HG03565 (cell line): ENCODE results near the gene PKP1.

Experiments used
- ATAC-seq: cut with Tn5 transposase; IDR thresholded peaks from one replicate; pipeline ENCODE4 v1.9.1; 2021; ENCODE audit warnings: mild to moderate bottlenecking, moderate library complexity; ENCODE audit not compliant: unreplicated experiment

PKP1 gene

GRCh38 chr1:201277441-201277840 is 5.9 kb upstream of the PKP1 start:
- ATAC-seq = no peak

- ATAC-seq = no peak
These were observed 4.0 kb upstream of the PKP1 start for GRCh38 chr1:201279313-201279712.

GRCh38 chr1:201280884-201281283 is 2.4 kb upstream of the PKP1 start:
- no peak for ATAC-seq

GRCh38 chr1:201281573-201281972 is 1.7 kb upstream of the PKP1 start:
- ATAC-seq = no peak

GRCh38 chr1:201282216-201282615 is 1.1 kb upstream of the PKP1 start:
- no peak for ATAC-seq

- ATAC-seq = no peak
These were observed 689 bp downstream of the PKP1 start for GRCh38 chr1:201283836-201284553.

GRCh38 chr1:201284636-201285035 is 1.3 kb downstream of the PKP1 start:
- ATAC-seq = no peak

- no peak for ATAC-seq
These were observed 2.5 kb downstream of the PKP1 start for GRCh38 chr1:201285846-201286245.

GRCh38 chr1:201286445-201286844 is 3.1 kb downstream of the PKP1 start:
- no peak for ATAC-seq

- no peak for ATAC-seq
These were observed 4.7 kb downstream of the PKP1 start for GRCh38 chr1:201288007-201288406.

- ATAC-seq = no peak
These were observed 5.5 kb downstream of the PKP1 start for GRCh38 chr1:201288765-201289164.

GRCh38 chr1:201290551-201290950 is 7.2 kb downstream of the PKP1 start:
- ATAC-seq = no peak

GRCh38 chr1:201291916-201292315 is 8.6 kb downstream of the PKP1 start:
- no peak for ATAC-seq

GRCh38 chr1:201294876-201295275 is 11.6 kb downstream of the PKP1 start:
- no peak for ATAC-seq

- no peak for ATAC-seq
These were observed 12.0 kb downstream of the PKP1 start for GRCh38 chr1:201295346-201295745.

- ATAC-seq = no peak
These were observed 12.6 kb downstream of the PKP1 start for GRCh38 chr1:201295861-201296260.

GRCh38 chr1:201296352-201296751 is 13.0 kb downstream of the PKP1 start:
- ATAC-seq = no peak

- ATAC-seq = no peak
These were observed 15.4 kb downstream of the PKP1 start for GRCh38 chr1:201298396-201299381.

- no peak for ATAC-seq
These were observed 16.7 kb downstream of the PKP1 start for GRCh38 chr1:201299968-201300367.

- ATAC-seq = no peak
These were observed 17.3 kb downstream of the PKP1 start for GRCh38 chr1:201300641-201301040.

GRCh38 chr1:201302163-201303152 is 19.2 kb downstream of the PKP1 start:
- no peak for ATAC-seq
